ENCODE measurements around the gene CD79A. TPM values are rescaled to one million over a fixed set of nuclear protein-coding genes. Genes with fewer than 3 reads are reported as not detected.

The CD79A gene
- 0.33 and 0.59 TPM in 2 replicates for total RNA-seq (2021)
- percentile 30 among the genes with signal in this experiment for Bru-seq, nascent RNA
- percentile 13 among the genes with signal in this experiment for BruChase-seq, experiment 1, labeled RNA remaining after a 2-hour chase
- BruChase-seq, experiment 2, labeled RNA remaining after a 6-hour chase, result percentile 29 among the genes with signal in this experiment
- long read RNA-seq, result 0 reads

- intact Hi-C loops (cut with micrococcal nuclease; ENCODE audit: unreplicated experiment), result no loop called here
- H3K4me1 ChIP-seq (replicated peaks; ENCODE audit: insufficient read depth), result no peaks in the 10 kb centered on the region
- peaks cover 17% of the 10 kb centered on the region for H3F3A ChIP-seq (ENCODE audit: insufficient read depth, low read depth)
- no peak for DNase-seq
- peaks cover 8% of the 10 kb centered on the region for H4K20me1 ChIP-seq (ENCODE audit: insufficient read depth)
- ChIA-PET CTCF (no interaction called here), POLR2A (ENCODE audit: unreplicated experiment) (interaction anchor here (0.6 kb wide), 1 partner anchor 35 kb away, joined by 7 read pairs; no protein-coding TSS in a partner anchor)
- TF ChIP-seq EZH2 (IDR thresholded peaks at IDR 0.05; ENCODE audit: low read depth) (no peak), CTCF (conservative IDR thresholded peaks at IDR 0.05) (no peak)
- no peak within 1 kb of the TSS for H3K4me2 ChIP-seq
- H3K36me3 ChIP-seq (ENCODE audit: low read depth), result no peaks in the 10 kb centered on the region
- no peaks in the 10 kb centered on the region for H3K79me2 ChIP-seq (ENCODE audit: low read depth)
- H2AFZ ChIP-seq, result no peak within 1 kb of the TSS
- no peaks in the 10 kb centered on the region for H3K9me3 ChIP-seq (ENCODE audit: insufficient read depth, low read depth)
- H3K27me3 ChIP-seq (ENCODE audit: insufficient read depth, low read depth), result no peaks in the 10 kb centered on the region
- H3K4me3 ChIP-seq, result no peak within 1 kb of the TSS
- no peaks in the 10 kb centered on the region for H3K9me2 ChIP-seq (ENCODE audit: insufficient read depth)
- no TSS peak for BruUV-seq (replicated peaks)
- H3K27ac ChIP-seq, result no peak within 1 kb of the TSS
Observed at GRCh38 chr19:41876847-41877832, at the start of gene CD79A. TSS of gene CD79A (plus strand) at chr19:41877279. CDS start at chr19:41877305, 26 bp downstream.

GRCh38 chr19:41837981-41838708 is 38.9 kb upstream of the CD79A start:
- POLR2A ChIA-PET (ENCODE audit: unreplicated experiment), result no interaction called here
- Histone ChIP-seq H4K20me1 (ENCODE audit: insufficient read depth) (no peaks in the 10 kb centered on the region), H3K9me3 (ENCODE audit: insufficient read depth, low read depth) (no peaks in the 10 kb centered on the region), H3K79me2 (ENCODE audit: low read depth) (no peaks in the 10 kb centered on the region), H3K4me3 (no peak overlapping the region), H3K4me1 (replicated peaks; ENCODE audit: insufficient read depth) (no peaks in the 10 kb centered on the region), H3F3A (ENCODE audit: insufficient read depth, low read depth) (no peaks in the 10 kb centered on the region), H3K27me3 (ENCODE audit: insufficient read depth, low read depth) (peaks cover 20% of the 10 kb centered on the region; the same call in 1 of the 2 replicates), H3K36me3 (ENCODE audit: low read depth) (no peaks in the 10 kb centered on the region), H3K9me2 (ENCODE audit: insufficient read depth) (no peaks in the 10 kb centered on the region), H3K4me2 (no peak overlapping the region), H2AFZ (no peak overlapping the region), H3K27ac (no peak overlapping the region)
- no peak for DNase-seq
- TF ChIP-seq CTCF (conservative IDR thresholded peaks at IDR 0.05), result no peak
- no peak for TF ChIP-seq EZH2 (IDR thresholded peaks at IDR 0.05; ENCODE audit: low read depth)
- intact Hi-C loops (cut with micrococcal nuclease; ENCODE audit: unreplicated experiment), result no loop called here
- CTCF ChIA-PET, result interaction anchor here (0.7 kb wide), 1 partner anchor 35 kb away, joined by 3 read pairs; no protein-coding TSS in a partner anchor
- BruUV-seq (replicated peaks), result no TSS peak

- TF ChIP-seq EZH2 (IDR thresholded peaks at IDR 0.05; ENCODE audit: low read depth) (no peak), CTCF (conservative IDR thresholded peaks at IDR 0.05) (no peak)
- Histone ChIP-seq H4K20me1 (ENCODE audit: insufficient read depth) (no peaks in the 10 kb centered on the region), H3K27me3 (ENCODE audit: insufficient read depth, low read depth) (peaks cover 20% of the 10 kb centered on the region; the same call in 1 of the 2 replicates), H3K9me2 (ENCODE audit: insufficient read depth) (no peaks in the 10 kb centered on the region), H3K4me2 (no peak overlapping the region), H3K9me3 (ENCODE audit: insufficient read depth, low read depth) (no peaks in the 10 kb centered on the region), H3F3A (ENCODE audit: insufficient read depth, low read depth) (no peaks in the 10 kb centered on the region), H3K79me2 (ENCODE audit: low read depth) (no peaks in the 10 kb centered on the region), H3K36me3 (ENCODE audit: low read depth) (no peaks in the 10 kb centered on the region), H3K4me1 (replicated peaks; ENCODE audit: insufficient read depth) (no peaks in the 10 kb centered on the region), H2AFZ (no peak overlapping the region), H3K27ac (no peak overlapping the region), H3K4me3 (no peak overlapping the region)
- intact Hi-C loops (cut with micrococcal nuclease; ENCODE audit: unreplicated experiment), result no loop called here
- CTCF ChIA-PET, result interaction anchor here (0.5 kb wide), 1 partner anchor 1676 kb away, joined by 14 read pairs; no protein-coding TSS in a partner anchor
- POLR2A ChIA-PET (ENCODE audit: unreplicated experiment), result no interaction called here
- no peak for DNase-seq
- BruUV-seq (replicated peaks), result no TSS peak
Observed at GRCh38 chr19:41839211-41839610, 37.9 kb upstream of the CD79A start.

All from PC-9 (cell line).